CD4-positive, CD25-positive, alpha-beta regulatory T cell (primary cell): Measurements from ENCODE around the gene YKT6. TPM values are rescaled to one million over a fixed set of nuclear protein-coding genes. Genes with fewer than 3 reads are reported as not detected.
A peak's percentile ranks its signal among the peaks of the same experiment; 100 is the strongest.

Experiments
- ATAC-seq, 2 donors: fragments of 150-1000 bp; cut with Tn5 transposase; one replicate each; pipeline ENCODE4 v1.10.0; 2021; ENCODE audit warnings: low read depth in 2 of 2, moderate number of reproducible peaks in 2 of 2, moderate library complexity in 1 of 2
- DNase-seq, 3 donors: peaks; one replicate each; pipeline versions ENCODE4 v3.0.0 to v3.0.0-alpha.2; 2012 to 2022; ENCODE audit warnings: mixed read lengths in 1 of 3
- H3K27ac ChIP-seq: one replicate; pipeline ENCODE4 v1.7.0; 2013; ENCODE audit warnings: mild to moderate bottlenecking, low read length; ENCODE audit not compliant: insufficient read depth, poor library complexity, severe bottlenecking
- H3K27me3 ChIP-seq: one replicate; pipeline ENCODE4 v1.7.0; 2013; ENCODE audit warnings: low read length; ENCODE audit not compliant: control insufficient read depth, insufficient read depth
- H3K36me3 ChIP-seq: one replicate; pipeline ENCODE4 v1.7.0; 2013; ENCODE audit warnings: mild to moderate bottlenecking, low read length, moderate library complexity; ENCODE audit not compliant: control insufficient read depth, insufficient read depth
- H3K4me1 ChIP-seq: 2 replicates; pipeline ENCODE4 v1.7.0; 2013; ENCODE audit warnings: mild to moderate bottlenecking, low read length; ENCODE audit not compliant: insufficient read depth, control insufficient read depth, poor library complexity, severe bottlenecking
- H3K4me3 ChIP-seq: one replicate; pipeline ENCODE4 v1.7.0; 2013; ENCODE audit warnings: low read depth, mild to moderate bottlenecking, low read length, moderate library complexity
- H3K9me3 ChIP-seq, 2 experiments: 1 replicate in 1 of 2; 2 replicates in 1 of 2; pipeline ENCODE4 v1.7.0; 2013; ENCODE audit warnings: low read length in 2 of 2, mild to moderate bottlenecking in 1 of 2, moderate library complexity in 1 of 2; ENCODE audit not compliant: control insufficient read depth in 2 of 2
- H3K27ac Mint-ChIP-seq, 3 donors: one replicate each; pipeline ENCODE4 v1.8.0; 2020 to 2022; ENCODE audit warnings: mild to moderate bottlenecking in 3 of 3, mixed read lengths in 3 of 3, moderate library complexity in 2 of 3
- H3K27me3 Mint-ChIP-seq: one replicate; pipeline ENCODE4 v1.8.0; 2022; ENCODE audit warnings: mild to moderate bottlenecking, mixed read lengths
- H3K36me3 Mint-ChIP-seq: one replicate; pipeline ENCODE4 v1.8.0; 2020; ENCODE audit warnings: mixed read lengths
- H3K4me1 Mint-ChIP-seq, 4 donors: one replicate each; pipeline ENCODE4 v1.8.0; 2020 to 2022; ENCODE audit warnings: mixed read lengths in 4 of 4, mild to moderate bottlenecking in 1 of 4
- H3K4me3 Mint-ChIP-seq, 4 donors: one replicate each; pipeline ENCODE4 v1.8.0; 2020 to 2022; ENCODE audit warnings: mild to moderate bottlenecking in 4 of 4, mixed read lengths in 4 of 4, moderate library complexity in 3 of 4
- H3K9me3 Mint-ChIP-seq, 7 donors: one replicate each; pipeline ENCODE4 v1.8.0; 2020 to 2022; ENCODE audit warnings: mixed read lengths in 7 of 7, mild to moderate bottlenecking in 3 of 7, moderate library complexity in 2 of 7
- polyA plus RNA-seq, 4 donors: library from polyadenylated mRNA; unstranded; fragments of 300-500 nt; fragmentation: Illumina TruSeq; gene quantifications; one replicate each; pipeline ENCODE4 v1.2.3, GENCODE V29; 2021
- total RNA-seq: library from RNA; stranded (reverse); gene quantifications from one replicate; pipeline ENCODE4 v1.2.3, GENCODE V29; 2022

The YKT6 gene
- total and polyA plus RNA-seq, 5 donors from 2014 or later: 24.7 to 79.2 (median 41.6) TPM

DNA sequence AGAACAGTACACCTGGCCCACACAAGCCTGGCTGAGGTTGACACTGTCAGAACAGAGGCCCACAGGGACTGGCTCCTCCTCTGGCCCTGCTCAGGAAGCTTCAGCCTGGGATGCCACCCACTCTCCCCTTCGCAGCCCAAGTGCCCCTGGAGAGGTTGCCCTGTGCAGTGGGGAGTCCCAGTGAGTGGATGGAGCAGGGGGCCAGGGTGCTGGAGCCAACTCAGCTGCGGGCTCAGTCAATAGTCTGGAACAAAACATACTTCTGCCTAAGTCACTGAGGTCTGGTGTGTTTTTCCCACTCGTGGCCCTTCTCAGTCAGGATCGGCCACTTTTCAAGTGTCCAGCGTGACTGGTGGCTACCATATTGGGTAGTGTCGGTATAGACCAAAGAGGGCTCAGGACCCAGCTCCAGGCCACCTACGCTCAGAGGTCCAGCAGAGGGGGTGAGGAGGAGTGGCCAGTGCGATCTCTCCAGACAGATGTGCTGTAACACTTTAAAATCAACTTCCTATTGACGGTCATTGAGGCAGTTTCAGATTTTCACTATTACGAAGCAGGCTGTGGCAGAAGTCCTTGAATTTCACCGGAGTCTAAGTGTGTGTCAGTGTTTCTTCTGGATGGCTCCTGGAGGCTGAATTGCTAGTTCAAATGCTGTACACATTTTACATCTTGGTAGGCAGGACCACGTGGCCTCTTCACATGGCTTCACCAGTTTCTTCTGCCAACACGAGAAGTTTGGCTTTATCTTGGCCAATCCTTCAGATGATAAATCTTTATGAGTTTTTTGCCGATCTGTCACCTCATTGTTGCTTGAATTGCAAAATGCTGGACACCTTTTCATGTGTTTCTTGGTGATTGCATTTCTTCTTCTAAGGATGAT is 10.5 kb upstream of the YKT6 start:
- Mint-ChIP-seq H3K27me3 (peaks cover 21% of the 10 kb centered on the region), H3K4me3 (no peak overlapping the region), H3K9me3 (no peaks in the 10 kb centered on the region), H3K36me3 (no peaks in the 10 kb centered on the region), H3K27ac (no peak overlapping the region), H3K4me1 (no peaks in the 10 kb centered on the region)
- ATAC-seq (no peak), DNase-seq (no peak)
- Histone ChIP-seq H3K27ac (no peak overlapping the region), H3K4me3 (no peak overlapping the region), H3K9me3 (no peaks in the 10 kb centered on the region), H3K27me3 (peaks cover 2% of the 10 kb centered on the region), H3K36me3 (no peaks in the 10 kb centered on the region), H3K4me1 (no peaks in the 10 kb centered on the region)

- H3K4me3 Mint-ChIP-seq: no peak overlapping the region
- no peak overlapping the region for H3K4me3 ChIP-seq
- H3K27ac Mint-ChIP-seq: no peak overlapping the region
- no peaks in the 10 kb centered on the region for H3K36me3 Mint-ChIP-seq
- no peaks in the 10 kb centered on the region for H3K9me3 Mint-ChIP-seq
- H3K27ac ChIP-seq: no peak overlapping the region
- no peaks in the 10 kb centered on the region for H3K4me1 Mint-ChIP-seq
- H3K36me3 ChIP-seq: no peaks in the 10 kb centered on the region
- no peak for DNase-seq
- no peaks in the 10 kb centered on the region for H3K4me1 ChIP-seq
- H3K9me3 ChIP-seq: no peaks in the 10 kb centered on the region
- ATAC-seq: no peak
- H3K27me3 Mint-ChIP-seq: peaks cover 31% of the 10 kb centered on the region
- peaks cover 2% of the 10 kb centered on the region for H3K27me3 ChIP-seq
These were observed 9.6 kb upstream of the YKT6 start for GRCh38 chr7:44191171-44191570.

DNA sequence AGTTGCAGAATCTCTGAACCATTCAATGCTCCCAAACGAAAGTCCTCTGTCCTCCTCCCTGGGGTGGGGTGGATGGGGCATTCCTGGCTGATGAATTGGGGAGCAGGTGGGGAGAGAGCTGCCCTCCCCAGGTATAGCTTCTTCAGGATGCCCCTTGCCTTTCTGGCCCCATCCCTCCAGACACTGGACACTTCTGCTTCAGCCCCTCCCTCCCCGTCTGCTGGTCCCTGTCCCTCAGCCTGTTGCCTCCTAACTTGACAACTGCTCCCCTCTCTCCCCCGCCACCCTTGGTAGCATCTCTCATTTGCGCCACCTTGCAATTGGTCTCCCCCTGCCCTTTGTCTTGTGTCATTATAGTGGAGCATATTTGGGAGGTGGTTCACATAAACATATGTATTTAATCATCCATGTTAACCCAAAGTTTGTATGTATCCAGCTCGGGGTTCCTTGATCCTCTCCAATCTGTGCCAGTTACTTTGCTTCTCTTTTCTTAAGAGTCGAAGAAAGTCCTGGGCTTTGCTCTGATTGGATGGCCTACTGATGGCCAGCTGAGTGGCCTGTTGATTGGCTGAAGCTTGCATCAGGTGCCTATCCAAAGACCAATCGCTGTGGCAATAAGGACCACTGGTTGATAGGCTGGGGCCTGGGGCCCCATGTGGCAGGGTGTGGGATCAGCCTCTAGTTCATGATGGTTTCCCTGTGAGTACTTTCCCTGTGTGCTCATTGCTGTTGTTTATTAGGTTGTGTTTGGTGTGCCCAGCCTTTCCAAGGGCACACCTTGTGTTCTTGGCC is 7.6 kb upstream of the YKT6 start:
- Histone ChIP-seq H3K27me3 (peaks cover 10% of the 10 kb centered on the region), H3K4me3 (no peak overlapping the region), H3K36me3 (no peaks in the 10 kb centered on the region), H3K4me1 (no peaks in the 10 kb centered on the region), H3K9me3 (no peaks in the 10 kb centered on the region), H3K27ac (no peak overlapping the region)
- Mint-ChIP-seq H3K4me1 (no peaks in the 10 kb centered on the region), H3K36me3 (no peaks in the 10 kb centered on the region), H3K9me3 (no peaks in the 10 kb centered on the region), H3K27ac (no peak overlapping the region), H3K4me3 (no peak overlapping the region), H3K27me3 (peaks cover 42% of the 10 kb centered on the region)
- no peak for DNase-seq
- ATAC-seq: no peak

- Mint-ChIP-seq H3K4me1 (no peaks in the 10 kb centered on the region), H3K27ac (no peak overlapping the region), H3K9me3 (no peaks in the 10 kb centered on the region), H3K4me3 (no peak overlapping the region), H3K36me3 (no peaks in the 10 kb centered on the region), H3K27me3 (peaks cover 42% of the 10 kb centered on the region)
- Histone ChIP-seq H3K4me1 (no peaks in the 10 kb centered on the region), H3K36me3 (no peaks in the 10 kb centered on the region), H3K9me3 (no peaks in the 10 kb centered on the region), H3K4me3 (no peak overlapping the region), H3K27me3 (peaks cover 10% of the 10 kb centered on the region), H3K27ac (no peak overlapping the region)
- DNase-seq (no peak), ATAC-seq (no peak)
These were observed 6.7 kb upstream of the YKT6 start for GRCh38 chr7:44194069-44194468.

GRCh38 chr7:44194562-44195145 is 6.1 kb upstream of the YKT6 start:
- no peaks in the 10 kb centered on the region for H3K9me3 Mint-ChIP-seq
- Histone ChIP-seq H3K36me3 (no peaks in the 10 kb centered on the region), H3K4me3 (no peak overlapping the region), H3K4me1 (no peaks in the 10 kb centered on the region), H3K9me3 (no peaks in the 10 kb centered on the region), H3K27ac (no peak overlapping the region), H3K27me3 (peaks cover 10% of the 10 kb centered on the region)
- ATAC-seq (no peak), DNase-seq (no peak)
- no peak overlapping the region for H3K27ac Mint-ChIP-seq
- H3K4me1 Mint-ChIP-seq: no peaks in the 10 kb centered on the region
- H3K27me3 Mint-ChIP-seq: peaks cover 43% of the 10 kb centered on the region
- H3K4me3 Mint-ChIP-seq: no peak overlapping the region
- H3K36me3 Mint-ChIP-seq: no peaks in the 10 kb centered on the region

GRCh38 chr7:44195889-44196288 is 4.9 kb upstream of the YKT6 start:
- no peaks in the 10 kb centered on the region for H3K36me3 Mint-ChIP-seq
- no peaks in the 10 kb centered on the region for H3K9me3 ChIP-seq

GRCh38 chr7:44196450-44196872 is 4.3 kb upstream of the YKT6 start:
- Histone ChIP-seq H3K9me3 (no peaks in the 10 kb centered on the region), H3K36me3 (no peaks in the 10 kb centered on the region), H3K27ac (no peak overlapping the region), H3K27me3 (peaks cover 10% of the 10 kb centered on the region), H3K4me3 (no peak overlapping the region), H3K4me1 (peaks cover 6% of the 10 kb centered on the region)
- Mint-ChIP-seq H3K4me1 (peaks cover 1 to 9% (median 2%) of the 10 kb centered on the region in 4 donors), H3K9me3 (no peaks in the 10 kb centered on the region), H3K4me3 (peak overlapping the region in 1 of 4 donors; percentile 9), H3K27ac (no peak overlapping the region), H3K27me3 (peaks cover 39% of the 10 kb centered on the region), H3K36me3 (no peaks in the 10 kb centered on the region)
- DNase-seq (peak in 2 of 3 donors; percentile 14 to 36), ATAC-seq (no peak)

More at GRCh38 chr7:44195889-44196288, 4.9 kb upstream of the YKT6 start:
- H3K27ac ChIP-seq: no peak overlapping the region
- no peak overlapping the region for H3K27ac Mint-ChIP-seq
- H3K27me3 ChIP-seq: peaks cover 10% of the 10 kb centered on the region
- H3K4me1 ChIP-seq: no peaks in the 10 kb centered on the region
- peak overlapping the region in 1 of 4 donors; percentile 21 for H3K4me3 Mint-ChIP-seq
- H3K36me3 ChIP-seq: no peaks in the 10 kb centered on the region
- no peak for ATAC-seq
- H3K9me3 Mint-ChIP-seq: no peaks in the 10 kb centered on the region
- H3K4me3 ChIP-seq: no peak overlapping the region
- DNase-seq: no peak
- peaks cover 45% of the 10 kb centered on the region for H3K27me3 Mint-ChIP-seq
- peaks cover 0 to 5% (median 0%) of the 10 kb centered on the region in 4 donors for H3K4me1 Mint-ChIP-seq
